HG02885 (cell line): ENCODE measurements around the gene FREM1.
A peak's percentile ranks its signal among the peaks of the same experiment; 100 is the strongest.

Source experiments
- ATAC-seq: cut with Tn5 transposase; IDR thresholded peaks from one replicate; pipeline ENCODE4 v1.9.1; 2021; ENCODE audit warnings: mild to moderate bottlenecking; ENCODE audit not compliant: unreplicated experiment, poor library complexity

The FREM1 gene

GRCh38 chr9:14722391-14723035 lies 187.7 kb downstream of the FREM1 start, which contains the start of gene CER1:
Gene CER1 (minus strand): TSS chr9:14722733. CDS start chr9:14722672, 61 bp downstream.
- no peak for ATAC-seq

DNA sequence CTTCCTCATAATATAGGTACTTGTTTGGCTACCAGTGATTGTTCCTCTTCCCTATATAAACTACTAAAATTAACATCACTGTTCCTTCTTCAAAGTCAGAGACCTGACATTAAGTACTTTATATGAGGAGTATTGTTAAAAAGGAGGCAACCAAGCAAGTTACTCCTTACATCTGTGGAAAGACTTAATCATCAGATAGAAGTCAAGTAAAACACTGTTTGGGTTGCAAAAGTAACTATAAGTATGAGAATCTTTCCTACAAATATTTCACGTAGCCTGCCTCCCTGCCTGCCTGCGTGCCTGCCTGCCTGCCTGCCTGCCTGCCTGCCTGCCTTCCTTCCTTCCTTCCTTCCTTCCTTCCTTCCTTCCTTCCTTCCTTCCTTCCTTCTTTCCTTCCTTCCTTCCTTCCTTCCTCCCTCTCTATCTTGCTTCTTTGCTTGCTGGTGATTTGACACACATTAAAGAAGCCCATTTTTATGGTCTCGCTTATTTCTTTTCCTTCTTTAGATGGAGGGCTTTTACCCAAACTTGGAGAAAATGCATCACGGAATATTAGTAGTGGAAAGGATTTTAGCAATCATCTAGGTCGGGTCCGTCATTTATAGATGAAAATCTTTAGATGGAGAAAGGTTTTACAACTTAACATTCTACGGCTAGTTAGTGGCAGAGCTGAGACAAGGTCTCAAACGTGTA lies 190.9 kb downstream of the FREM1 start:
- no peak for ATAC-seq

DNA sequence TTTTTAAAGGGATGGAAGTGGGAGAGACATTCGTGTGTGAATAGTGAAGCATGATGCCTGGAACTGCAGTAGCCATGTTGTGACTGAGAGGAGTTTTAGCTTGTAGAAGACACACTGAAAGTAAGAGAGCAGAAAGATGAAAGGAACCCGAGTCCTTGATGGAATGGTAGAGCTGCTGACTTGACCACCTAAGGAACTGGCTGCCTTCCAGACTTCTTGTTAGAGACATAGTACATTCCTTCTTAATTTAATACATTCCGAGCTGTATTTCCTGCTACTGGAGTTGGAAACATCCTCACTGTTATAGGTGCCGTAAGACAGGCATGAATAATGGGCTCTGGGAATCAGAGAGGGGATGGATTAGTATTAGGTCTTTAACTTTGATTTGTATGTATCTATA lies 195.1 kb downstream of the FREM1 start:
- ATAC-seq = no peak

DNA sequence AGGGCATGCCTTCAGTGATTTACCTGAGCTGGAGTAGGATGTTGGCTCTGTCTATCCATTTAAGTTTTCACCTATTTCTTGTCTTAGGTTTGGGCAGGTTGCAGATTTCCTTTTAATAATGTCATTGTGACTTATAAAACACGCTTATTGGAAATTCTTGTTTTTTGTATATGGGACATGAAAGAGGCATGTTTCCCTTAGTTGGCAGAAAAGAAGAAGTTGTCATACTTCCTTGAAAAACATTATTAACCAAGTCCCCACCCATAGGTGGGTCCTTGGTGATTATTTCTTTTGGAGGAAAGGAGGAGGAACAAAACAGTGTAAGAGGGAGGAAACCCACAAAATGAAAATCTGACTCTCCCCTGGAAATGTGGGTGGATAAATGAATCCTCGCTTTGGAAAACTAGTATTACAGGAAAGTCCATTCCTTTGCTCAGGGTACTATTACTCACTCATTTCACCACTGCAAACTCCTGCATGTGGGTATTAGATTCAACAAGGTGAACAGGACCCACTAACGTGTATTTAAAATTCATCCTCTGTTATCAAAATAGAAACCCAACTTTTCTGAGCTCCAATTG lies 197.0 kb downstream of the FREM1 start:
- no peak for ATAC-seq

GRCh38 chr9:14710804-14711203 lies 199.4 kb downstream of the FREM1 start:
- ATAC-seq = no peak

DNA sequence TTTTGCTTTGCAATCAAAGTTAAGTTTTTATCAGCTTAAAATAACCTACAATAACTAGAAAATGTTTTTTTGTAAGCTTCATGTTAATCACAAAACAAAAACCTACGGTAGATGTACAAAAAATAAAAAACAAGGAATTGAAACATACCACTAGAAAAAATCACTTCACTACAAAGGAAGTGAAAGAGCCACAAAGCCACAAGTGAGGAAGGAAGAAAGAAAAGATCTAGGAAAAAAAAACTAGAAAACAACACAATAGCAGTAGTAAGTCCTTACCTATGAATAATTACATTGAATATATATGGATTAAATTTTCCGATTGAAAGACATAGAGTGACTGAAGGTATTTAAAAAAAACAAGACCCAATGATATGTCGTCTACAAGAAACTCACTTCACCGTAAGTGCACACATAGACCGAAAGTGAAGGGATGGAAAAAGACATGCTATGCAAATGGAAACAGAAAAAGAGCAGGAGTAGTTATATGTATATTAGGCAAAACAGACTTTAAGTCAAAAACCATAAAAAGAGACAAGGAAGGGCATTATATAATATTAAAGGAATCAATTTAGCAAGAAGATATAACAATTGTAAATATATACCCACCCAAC lies 203.6 kb downstream of the FREM1 start:
- ATAC-seq = peak; percentile 84

- no peak for ATAC-seq
Measured at GRCh38 chr9:14705079-14705478, 205.1 kb downstream of the FREM1 start.

- no peak for ATAC-seq
Measured at GRCh38 chr9:14704281-14704680, 205.9 kb downstream of the FREM1 start.

- no peak for ATAC-seq
Measured at GRCh38 chr9:14702200-14702720, 208.0 kb downstream of the FREM1 start.

- ATAC-seq = peak; percentile 87
Measured at GRCh38 chr9:14693251-14693861, 216.9 kb downstream of the FREM1 start, which contains the start of gene ZDHHC21. Gene ZDHHC21 (minus strand): TSS chr9:14693432. CDS start chr9:14674340, 19,092 bp downstream.

DNA sequence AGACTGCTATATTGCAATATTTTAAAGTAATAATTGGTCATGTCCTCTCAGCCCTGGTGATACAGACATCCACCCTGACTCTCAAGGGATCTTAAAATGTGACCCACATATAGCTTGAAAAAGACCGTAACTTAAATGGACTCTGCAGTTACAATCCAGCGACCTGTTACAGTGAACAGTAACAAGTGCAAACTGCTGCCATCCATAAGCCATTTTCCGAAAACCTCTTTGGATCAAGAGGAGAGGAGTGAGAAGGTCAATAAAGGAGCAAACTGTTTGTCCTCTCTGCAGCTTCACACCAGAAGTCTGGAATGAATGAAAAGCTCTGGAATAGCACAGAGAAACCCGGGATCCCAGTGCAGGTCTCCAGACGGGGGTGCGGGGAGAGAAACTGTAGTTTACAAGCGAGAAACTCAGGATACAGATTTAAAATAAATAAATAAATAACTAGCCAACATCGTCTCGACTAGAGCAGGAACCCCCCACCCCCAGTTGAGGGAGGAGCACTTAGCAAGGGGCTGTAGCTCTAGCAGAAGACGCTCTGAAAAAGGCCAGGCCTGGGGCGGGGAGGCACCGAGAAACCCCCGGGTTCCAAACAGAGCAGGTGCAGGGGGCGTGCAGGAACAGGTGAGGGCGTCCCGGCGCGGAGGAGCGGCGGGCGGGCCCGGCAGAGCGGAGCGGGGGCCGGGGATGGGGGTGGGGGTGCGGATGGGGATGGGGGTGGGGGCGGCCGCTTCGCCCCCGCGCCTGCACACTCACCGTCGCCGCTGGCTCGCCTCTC lies 217.6 kb downstream of the FREM1 start:
- ATAC-seq = peak; percentile 54

DNA sequence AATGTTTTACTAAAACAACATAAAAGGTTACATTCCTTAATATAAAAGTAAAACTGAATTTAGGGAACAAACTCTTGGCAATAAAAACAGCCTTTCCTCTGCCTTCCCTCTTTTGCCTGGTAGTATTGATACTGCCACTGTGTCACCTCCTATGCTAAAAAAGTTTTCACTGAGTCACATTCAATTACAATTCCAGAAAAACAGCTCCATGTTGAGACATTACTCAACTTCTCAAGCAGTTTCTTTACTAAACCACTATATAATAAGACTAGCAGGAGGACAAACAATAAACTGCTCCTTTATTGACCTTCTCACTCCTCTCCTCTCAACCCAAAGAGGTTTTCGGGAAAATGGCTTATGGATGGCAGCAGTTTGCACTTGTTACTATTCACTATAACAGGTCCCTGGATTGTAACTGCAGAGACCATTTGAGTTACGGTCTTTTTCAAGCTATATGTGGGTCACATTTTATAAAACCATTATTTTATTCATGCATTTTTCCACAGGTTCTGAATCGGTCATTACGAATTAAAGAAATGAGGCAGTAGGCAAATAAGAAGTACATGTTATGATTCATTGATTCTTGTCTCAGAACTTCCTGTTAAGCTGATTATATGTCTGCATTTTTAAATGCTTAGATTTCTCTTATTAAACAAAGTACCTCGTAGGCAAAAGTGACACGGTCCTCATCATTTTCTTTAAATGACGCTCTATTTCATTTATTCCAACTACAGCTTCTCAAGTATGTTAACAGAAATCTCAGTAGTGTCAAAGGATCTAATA lies 219.1 kb downstream of the FREM1 start:
- no peak for ATAC-seq

DNA sequence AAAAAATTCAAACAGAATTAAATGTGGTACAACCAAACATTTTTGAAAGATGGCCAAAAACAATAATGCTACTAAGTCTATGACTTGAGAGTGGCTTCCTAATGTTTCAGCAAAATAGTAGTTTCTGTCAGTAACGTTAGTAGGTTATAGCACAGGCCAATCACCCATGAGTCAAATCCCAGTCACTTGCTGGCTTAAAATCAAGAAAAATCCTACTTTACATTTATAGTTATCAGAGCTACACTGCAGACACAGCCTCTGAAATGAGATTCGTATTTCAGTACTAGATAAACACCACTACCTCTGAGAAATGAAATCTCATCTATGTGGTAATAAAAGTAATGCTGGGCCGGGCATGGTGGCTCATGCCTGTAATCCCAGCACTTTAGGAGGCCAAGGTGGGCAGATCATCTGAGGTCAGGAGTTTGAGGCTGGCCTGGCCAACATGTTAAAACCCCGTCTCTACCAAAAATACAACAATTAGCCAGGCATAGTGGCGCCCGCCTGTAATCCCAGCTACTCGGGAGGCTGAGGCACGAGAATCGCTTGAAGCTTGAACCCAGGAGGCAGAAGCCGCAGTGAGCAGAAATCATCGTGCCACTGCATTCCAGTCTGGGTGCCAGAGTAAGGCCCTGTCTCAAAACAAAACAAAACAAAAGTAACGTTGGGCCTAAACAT lies 223.0 kb downstream of the FREM1 start:
- no peak for ATAC-seq

- ATAC-seq = no peak
Measured at GRCh38 chr9:14686168-14686567, 224.1 kb downstream of the FREM1 start.
